Measurements from ENCODE around the gene TEKT1. TPM values are rescaled to one million over a fixed set of nuclear protein-coding genes. Genes with fewer than 3 reads are reported as not detected.
"Not testable (repeated sequence)": the region's sequence is repeated elsewhere in the genome, so short reads cannot be mapped to it uniquely, and the experiment has no call there.

TEKT1 gene
- polyA plus RNA-seq, 3 donors, result not detected

- WGBS, 3 donors, result 33 to 71% (median 48%) methylated on average over 3 of the region's 3 CpGs
- H3K27ac ChIP-seq (ENCODE audit: low read depth, low read length), result no peak overlapping the region
These were observed 50.6 kb downstream of the TEKT1 start for GRCh38 chr17:6780886-6781285.

DNA sequence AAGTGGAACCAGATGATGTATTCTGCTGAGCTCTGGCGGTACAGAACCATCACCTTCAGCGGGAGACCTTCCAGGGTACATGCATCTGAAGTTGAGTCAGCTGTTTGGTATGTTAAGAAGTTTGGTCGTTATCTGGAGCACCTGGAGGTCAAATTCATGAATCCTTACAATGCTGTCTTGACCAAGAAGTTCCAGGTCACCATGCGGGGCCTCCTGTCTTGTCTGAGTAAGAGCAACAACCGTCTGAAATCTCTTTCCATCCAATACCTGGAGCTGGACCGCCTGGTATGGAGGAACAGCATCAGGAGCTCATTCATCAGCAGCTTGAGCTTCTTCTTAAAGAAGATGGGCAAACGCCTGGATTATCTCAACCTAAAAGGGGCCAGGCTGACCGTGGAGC lies 51.5 kb downstream of the TEKT1 start:
- 68 to 83% (median 76%) methylated on average over 8 of the region's 8 CpGs for WGBS, 3 donors
- H3K27ac ChIP-seq (ENCODE audit: low read depth, low read length), result no peak overlapping the region

GRCh38 chr17:6779411-6779810 lies 52.1 kb downstream of the TEKT1 start:
- WGBS, 3 donors, result 51 to 62% (median 61%) methylated on average over 2 of the region's 2 CpGs
- H3K27ac ChIP-seq (ENCODE audit: low read depth, low read length), result no peak overlapping the region

DNA sequence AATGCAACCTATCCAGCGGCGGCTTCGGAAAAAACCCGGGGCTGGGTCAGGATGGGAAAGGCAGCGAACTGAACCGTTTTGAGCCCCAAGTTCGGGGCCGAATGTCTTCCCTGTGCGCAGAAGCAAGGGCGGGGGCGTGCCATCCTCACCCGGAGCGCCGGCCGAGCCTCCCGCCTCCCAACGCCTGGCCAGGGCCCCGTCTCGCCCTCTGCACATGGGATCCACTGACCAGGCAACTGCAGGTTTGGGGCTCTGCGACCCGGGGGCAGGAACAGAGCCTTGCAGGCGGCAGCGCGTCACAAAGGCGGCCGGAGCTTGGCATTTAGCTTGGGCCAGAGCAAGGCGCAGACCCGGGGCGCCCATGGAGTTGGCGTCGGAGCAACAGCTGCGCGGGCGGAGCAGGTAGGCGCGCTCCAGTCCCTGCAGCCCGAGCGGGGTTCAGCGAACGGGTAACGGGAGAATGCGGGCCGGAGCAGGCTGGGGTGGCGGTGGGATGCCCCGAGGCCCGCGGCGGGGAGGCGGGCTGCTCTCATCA lies 55.6 kb downstream of the TEKT1 start, which contains the start of gene FBXO39:
Gene FBXO39 (plus strand): TSS at position 345 of the 535 bp plus-strand sequence. CDS start 3,654 bp downstream, outside the sequence.
- WGBS, 3 donors, result 2 to 5% (median 4%) methylated on average over 45 to 49 of the region's 49 CpGs
- H3K27ac ChIP-seq (ENCODE audit: low read depth, low read length), result no peak within 1 kb of the TSS

GRCh38 chr17:6774906-6775305 lies 56.6 kb downstream of the TEKT1 start:
- not testable (repeated sequence) for H3K27ac ChIP-seq (ENCODE audit: low read depth, low read length)
- 89 to 97% (median 96%) methylated on average over 8 of the region's 8 CpGs for WGBS, 3 donors

- WGBS, 3 donors, result 79 to 95% (median 92%) methylated on average over 1 of the region's 1 CpG
These were observed 59.5 kb downstream of the TEKT1 start for GRCh38 chr17:6772016-6772415.

GRCh38 chr17:6768447-6768846 lies 63.1 kb downstream of the TEKT1 start:
- no peak overlapping the region for H3K27ac ChIP-seq (ENCODE audit: low read depth, low read length)
- WGBS, 3 donors, result 91 to 99% (median 97%) methylated on average over 2 of the region's 2 CpGs

More at GRCh38 chr17:6772016-6772415, 59.5 kb downstream of the TEKT1 start:
- H3K27ac ChIP-seq (ENCODE audit: low read depth, low read length), result no peak overlapping the region

DNA sequence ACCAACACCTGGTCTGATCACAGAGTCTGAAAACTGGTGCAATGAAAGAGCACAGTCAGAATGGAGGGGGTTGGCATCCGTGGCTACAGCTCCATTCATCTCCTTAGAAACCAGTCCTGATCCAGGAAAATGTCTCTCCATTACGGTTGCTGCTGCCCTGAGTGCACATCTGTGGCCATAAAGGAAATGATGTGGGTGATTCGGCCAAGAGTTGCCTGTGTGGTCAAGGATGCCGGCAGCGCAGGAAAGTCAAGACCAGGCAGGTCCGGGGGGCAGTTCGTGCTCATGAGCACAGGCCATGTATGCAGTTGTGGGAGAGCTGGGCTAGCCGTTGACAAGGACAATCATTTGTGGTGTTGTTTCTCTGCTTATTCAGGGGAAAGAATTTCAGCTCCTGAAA lies 69.8 kb downstream of the TEKT1 start:
- 79 to 87% (median 85%) methylated on average over 8 of the region's 8 CpGs for WGBS, 3 donors
- H3K27ac ChIP-seq (ENCODE audit: low read depth, low read length), result no peak overlapping the region

DNA sequence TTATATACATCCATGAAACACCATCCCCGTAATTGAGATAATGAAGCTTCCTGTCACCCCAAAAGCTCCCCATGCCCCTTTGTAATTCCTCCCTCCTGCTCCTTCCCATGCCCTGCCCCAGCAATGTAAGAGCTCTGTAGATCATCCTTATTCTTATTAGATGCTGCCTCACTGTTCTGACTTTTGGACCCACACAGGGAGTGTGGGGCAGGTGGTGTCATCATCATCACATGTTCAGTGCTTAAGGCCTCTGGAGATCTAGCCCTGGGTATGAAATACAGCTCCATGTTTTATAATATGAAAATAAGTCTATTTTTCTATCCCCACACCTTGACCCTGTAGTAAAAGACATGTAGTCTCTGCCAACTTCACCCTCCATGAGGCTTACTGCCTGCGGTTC lies 73.8 kb downstream of the TEKT1 start:
- no peak overlapping the region for H3K27ac ChIP-seq (ENCODE audit: low read depth, low read length)
- WGBS, 3 donors, result 84 to 94% (median 84%) methylated on average over 2 of the region's 2 CpGs

GRCh38 chr17:6756425-6757031 lies 75.0 kb downstream of the TEKT1 start:
- WGBS, 3 donors, result 26 to 64% (median 28%) methylated on average over 13 of the region's 13 CpGs
- H3K27ac ChIP-seq (ENCODE audit: low read depth, low read length), result no peak overlapping the region

DNA sequence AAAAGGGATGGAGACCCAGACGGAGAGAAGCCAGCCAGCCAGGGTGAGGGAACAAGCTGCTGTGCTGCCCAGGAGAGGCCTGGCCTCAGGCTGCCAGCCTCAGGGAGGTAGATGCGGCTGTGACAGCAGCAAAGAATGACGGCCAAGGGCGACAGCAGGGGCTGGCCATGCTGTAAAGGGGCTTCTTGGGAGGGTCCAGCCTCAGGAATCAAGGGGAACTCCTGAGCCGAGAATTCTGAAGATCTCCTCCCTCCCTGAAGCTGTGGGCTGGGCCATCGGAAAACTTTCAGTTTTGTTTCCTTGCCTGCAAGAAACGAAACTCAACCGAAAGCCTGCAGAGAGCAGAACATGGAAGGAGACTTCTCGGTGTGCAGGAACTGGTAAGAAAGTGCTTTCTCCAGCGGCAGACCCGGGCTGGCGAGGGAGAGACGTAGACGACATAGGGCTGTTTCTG lies 75.8 kb downstream of the TEKT1 start, which contains the start of gene XAF1:
Gene XAF1 (plus strand): TSS at position 316 of the 454 bp plus-strand sequence. CDS start 33 bp downstream, at position 349.
- no peak within 1 kb of the TSS for H3K27ac ChIP-seq (ENCODE audit: low read depth, low read length)
- WGBS, 3 donors, result 2 to 48% (median 5%) methylated on average over 14 of the region's 14 CpGs

GRCh38 chr17:6755281-6755680 lies 76.2 kb downstream of the TEKT1 start:
- no peak overlapping the region for H3K27ac ChIP-seq (ENCODE audit: low read depth, low read length)
- 32 to 78% (median 38%) methylated on average over 5 of the region's 5 CpGs for WGBS, 3 donors

DNA sequence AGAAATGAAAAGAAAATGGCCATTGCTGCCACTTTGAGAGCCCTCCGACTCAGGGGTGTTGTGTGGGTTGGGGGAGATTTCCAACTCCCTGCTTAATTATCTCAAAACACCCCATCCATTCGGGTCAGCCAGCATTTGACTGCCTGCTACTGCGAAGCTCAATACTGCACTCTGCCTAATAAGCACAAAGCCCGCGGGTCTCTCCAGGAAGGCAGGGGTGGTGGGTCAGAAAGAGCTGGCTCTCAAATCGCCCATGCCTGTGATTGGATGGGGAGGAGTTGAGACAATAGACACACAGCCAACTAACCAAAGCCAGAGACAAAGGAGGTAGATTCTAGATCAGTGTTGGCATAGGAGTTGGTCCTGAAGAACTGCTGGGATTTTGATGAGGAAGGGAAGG lies 78.0 kb downstream of the TEKT1 start:
- no peak overlapping the region for H3K27ac ChIP-seq (ENCODE audit: low read depth, low read length)
- 60 to 69% (median 60%) methylated on average over 6 of the region's 6 CpGs for WGBS, 3 donors

DNA sequence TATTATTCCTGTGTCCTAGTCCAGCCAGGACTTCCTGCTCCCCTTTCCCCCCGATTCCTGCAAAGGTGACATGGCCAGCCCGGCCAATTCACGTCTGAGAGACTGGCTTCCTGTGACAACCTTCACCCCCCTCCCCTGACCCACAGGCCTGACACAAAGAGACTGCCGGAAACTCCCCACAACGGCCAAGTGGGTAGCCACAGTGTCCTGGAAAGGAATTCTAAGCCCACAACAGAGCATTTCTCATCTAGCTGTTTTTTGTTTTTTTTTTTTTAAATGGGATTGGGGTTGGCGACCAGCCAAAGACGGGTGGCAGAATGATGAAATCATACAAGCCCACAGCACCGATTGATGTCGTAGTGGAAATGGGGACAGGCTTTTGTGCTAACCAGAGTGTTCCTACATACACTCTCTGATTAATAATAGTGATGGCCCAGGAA lies 78.5 kb downstream of the TEKT1 start:
- 8 to 26% (median 10%) methylated on average over 8 to 9 of the region's 9 CpGs for WGBS, 3 donors
- no peak overlapping the region for H3K27ac ChIP-seq (ENCODE audit: low read depth, low read length)

DNA sequence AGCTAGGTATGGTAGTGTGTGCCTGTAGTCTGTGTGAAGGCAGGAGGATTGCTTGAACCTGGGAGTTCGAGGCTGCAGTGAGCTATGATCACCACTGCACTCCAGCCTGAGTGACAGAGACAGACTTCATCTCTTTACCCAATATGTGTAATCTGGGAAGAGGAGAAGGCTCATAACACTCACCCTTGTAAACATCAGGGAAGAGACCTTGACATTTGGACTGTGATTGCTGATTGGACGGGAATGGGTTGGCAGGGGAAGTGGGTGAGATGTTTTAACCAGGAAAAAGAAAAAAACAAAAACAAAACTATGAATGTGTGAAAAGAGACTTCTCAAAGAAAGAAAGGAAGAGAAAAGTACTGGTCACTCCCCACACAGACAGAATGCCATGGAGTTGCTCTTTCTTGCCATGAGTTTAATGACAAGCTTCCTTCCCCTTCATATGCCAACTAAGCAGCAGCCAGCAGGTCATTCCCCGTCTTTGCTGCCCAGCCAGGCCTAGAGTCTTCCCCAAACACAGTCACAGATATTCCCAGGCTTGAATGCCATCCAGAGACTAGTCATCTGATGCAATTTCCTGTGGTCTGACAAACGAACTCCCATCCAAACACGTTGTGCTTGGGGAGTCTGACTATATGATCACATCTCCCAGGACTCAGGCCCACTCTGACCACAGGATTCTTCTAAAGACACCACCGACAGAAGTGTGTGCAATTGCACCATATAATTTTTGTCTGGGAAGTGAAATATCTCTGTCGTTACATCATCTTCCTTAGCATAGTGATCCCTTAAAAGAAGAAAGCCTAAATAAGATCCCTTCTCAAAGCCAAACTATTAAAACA lies 79.2 kb downstream of the TEKT1 start:
- 23 to 53% (median 23%) methylated on average over 7 of the region's 7 CpGs for WGBS, 3 donors
- H3K27ac ChIP-seq (ENCODE audit: low read depth, low read length), result no peak overlapping the region

GRCh38 chr17:6749519-6749918 lies 82.0 kb downstream of the TEKT1 start:
- no peak overlapping the region for H3K27ac ChIP-seq (ENCODE audit: low read depth, low read length)
- WGBS, 3 donors, result 83 to 90% (median 86%) methylated on average over 6 of the region's 6 CpGs

DNA sequence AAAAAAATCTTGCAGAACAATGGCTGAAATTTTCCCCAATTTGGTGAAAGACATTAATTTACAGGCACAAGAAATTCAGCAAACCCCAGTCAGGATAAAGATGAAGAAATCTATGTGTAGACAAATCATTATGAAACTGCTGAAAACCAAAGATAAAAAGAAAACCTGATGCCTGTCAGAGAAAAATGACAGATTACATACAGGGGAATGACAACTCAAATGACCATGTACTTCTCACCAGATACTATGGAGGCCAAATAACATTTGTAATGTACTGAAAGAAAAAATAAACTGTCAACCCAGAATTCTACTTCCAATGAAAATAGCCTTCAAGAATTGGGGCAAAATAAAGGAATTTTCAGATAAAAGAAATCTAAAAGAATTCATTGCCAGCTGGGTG lies 82.9 kb downstream of the TEKT1 start:
- H3K27ac ChIP-seq (ENCODE audit: low read depth, low read length), result no peak overlapping the region
